Ishikawa (cell line): ENCODE measurements around the gene FIZ1.

Experiments used
- MAX ChIP-seq: IDR thresholded peaks from 2 replicates; pipeline ENCODE4 v1.6.1; 2012
- RAD21 ChIP-seq: IDR thresholded peaks from 2 replicates; pipeline ENCODE4 v1.6.1; 2012; ENCODE audit warnings: low read depth

GRCh38 chr19:55550321-55550650, 49.0 kb downstream of the FIZ1 start:
- TF ChIP-seq RAD21 (no peak), MAX (no peak)
